GM12878 (cell line): ENCODE measurements around the gene CCDC32. TPM values are rescaled to one million over a fixed set of nuclear protein-coding genes. Genes with fewer than 3 reads are reported as not detected.

ENCODE experiments used
- ATAC-seq: fragments of 200-7000 bp; cut with Tn5 transposase; 3 replicates; pipeline ENCODE4 v1.9.1; 2020; ENCODE audit warnings: mild to moderate bottlenecking, moderate library complexity
- BruUV-seq: library from RNA; stranded (reverse); fragments of 400-500 nt; replicated peaks from 2 replicates; lab custom pipeline; 2021; lab: Mats Ljungman, UMichigan
- CTCF ChIA-PET: fragments of 300-600 bp; sonication (Branson Sonifier 250); formaldehyde crosslinking; extraction: SDS; loops from one replicate; lab custom pipeline; 2021; ENCODE audit warnings: inconsistent platforms; lab: Yijun Ruan, JAX
- POLR2A ChIA-PET: fragments of 350-600 bp; formaldehyde crosslinking; extraction: SDS; loops from one replicate; lab custom pipeline; 2021; ENCODE audit warnings: inconsistent platforms; lab: Charles Lee
- RAD21 ChIA-PET: fragments of 300-600 bp; sonication (Branson Sonifier 250); formaldehyde crosslinking; loops from one replicate; lab custom pipeline; 2023; ENCODE audit warnings: antibody characterized with exemption; ENCODE audit not compliant: unreplicated experiment; lab: Charles Lee
- SMC1A ChIA-PET: fragments of 300-600 bp; sonication (Branson Sonifier 250); formaldehyde crosslinking; loops from one replicate; lab custom pipeline; 2023; ENCODE audit not compliant: unreplicated experiment, uncharacterized antibody; lab: Charles Lee
- DNase-seq: peaks from one replicate; pipeline ENCODE4 v3.0.0-alpha.2; 2011; ENCODE audit warnings: low read depth, low spot score
- FAIRE-seq: peaks from 3 replicates; lab custom pipeline; 2011; peaks lifted over from hg19 to GRCh38; lab: Jason Lieb, UNC
- H2AFZ ChIP-seq: 2 replicates; pipeline ENCODE4 v1.6.0; 2011; ENCODE audit warnings: low read depth, low read length, control low read depth; ENCODE audit not compliant: control insufficient read depth
- H3K27ac ChIP-seq: 2 replicates; pipeline ENCODE4 v1.5.1; 2011; ENCODE audit warnings: control low read depth; ENCODE audit not compliant: control insufficient read depth, insufficient read depth
- H3K27me3 ChIP-seq, 2 experiments: replicated peaks in 1 of 2; 2 replicates each; pipeline versions ENCODE4 v1.6.0 to v1.6.1; 2011; ENCODE audit warnings: low read length in 1 of 2; ENCODE audit not compliant: control insufficient read depth in 2 of 2, insufficient read depth in 2 of 2
- H3K36me3 ChIP-seq, 2 experiments: 2 replicates each; pipeline ENCODE4 v1.5.1; 2011; ENCODE audit warnings: low read length in 1 of 2; ENCODE audit not compliant: control insufficient read depth in 2 of 2, insufficient read depth in 2 of 2
- H3K4me1 ChIP-seq: 2 replicates; pipeline ENCODE4 v1.6.1; 2011; ENCODE audit warnings: mild to moderate bottlenecking, low read length, moderate library complexity, mixed read lengths; ENCODE audit not compliant: control insufficient read depth, insufficient read depth
- H3K4me2 ChIP-seq: 2 replicates; pipeline ENCODE4 v1.6.0; 2011; ENCODE audit warnings: control low read depth; ENCODE audit not compliant: control insufficient read depth, insufficient read depth
- H3K4me3 ChIP-seq: fragments of 200-600 bp; sonication (generic); 2 replicates; pipeline ENCODE4 v1.5.1; 2016
- H3K79me2 ChIP-seq: 2 replicates; pipeline ENCODE4 v1.6.0; 2011; ENCODE audit warnings: low read length; ENCODE audit not compliant: control insufficient read depth, insufficient read depth
- H3K9ac ChIP-seq: 2 replicates; pipeline ENCODE4 v1.8.0; 2011; ENCODE audit warnings: low read length, control low read depth, mixed read lengths; ENCODE audit not compliant: control insufficient read depth, insufficient read depth
- H3K9me3 ChIP-seq: replicated peaks from 3 replicates; pipeline ENCODE4 v1.5.1; 2011; ENCODE audit warnings: mild to moderate bottlenecking, low read length; ENCODE audit not compliant: control insufficient read depth, insufficient read depth
- H4K20me1 ChIP-seq: 2 replicates; pipeline ENCODE4 v1.6.0; 2011; ENCODE audit not compliant: control insufficient read depth, insufficient read depth
- CBX5 ChIP-seq: sonication (generic); IDR thresholded peaks from 2 replicates; pipeline ENCODE4 v1.6.1; 2016; ENCODE audit warnings: low read depth, moderate library complexity, mild to moderate bottlenecking, inconsistent platforms
- ETV6 ChIP-seq, 2 experiments: fragments of 450-650 bp in 1 of 2; IDR thresholded peaks in 1 of 2; conservative IDR thresholded peaks in 1 of 2; 2 replicates each; pipeline ENCODE4 v1.6.1; 2014; ENCODE audit warnings: antibody characterized with exemption in 1 of 2, borderline replicate concordance in 1 of 2, low read depth in 1 of 2, mild to moderate bottlenecking in 1 of 2, moderate library complexity in 1 of 2
- FOS ChIP-seq: IDR thresholded peaks from 3 replicates; pipeline ENCODE4 v1.6.1; 2011; ENCODE audit warnings: borderline replicate concordance; ENCODE audit not compliant: insufficient read length; ENCODE audit errors: extremely low read depth
- HCFC1 ChIP-seq: fragments of 150-350 bp; IDR thresholded peaks from 2 replicates; pipeline ENCODE4 v1.6.1; 2014; ENCODE audit warnings: low read length
- IKZF2 ChIP-seq, 2 experiments: fragments of 450-650 bp; IDR thresholded peaks; 2 replicates each; pipeline ENCODE4 v1.6.1; 2017; ENCODE audit warnings: mild to moderate bottlenecking in 2 of 2, moderate library complexity in 2 of 2
- MXI1 ChIP-seq: fragments of 150-350 bp; IDR thresholded peaks from 2 replicates; pipeline ENCODE4 v1.6.1; 2011; ENCODE audit warnings: low read depth, mild to moderate bottlenecking, inconsistent platforms, low read length, improper control_type of control experiment
- RAD21 ChIP-seq: IDR thresholded peaks from 2 replicates; pipeline ENCODE4 v1.6.1; 2011; ENCODE audit warnings: mild to moderate bottlenecking, low read depth, low read length, moderate library complexity; ENCODE audit not compliant: insufficient read depth
- TCF12 ChIP-seq: IDR thresholded peaks from 2 replicates; pipeline ENCODE4 v1.6.1; 2011; ENCODE audit warnings: low read depth, mild to moderate bottlenecking, low read length
- WGBS: methylation state at CpG from one replicate; pipeline ENCODE4 v1.1.6; 2016; ENCODE audit warnings: low lambda C conversion rate; ENCODE audit not compliant: insufficient replicate concordance, insufficient coverage; ENCODE audit errors: missing lambda C conversion rate; 5-methylcytosine and 5-hydroxymethylcytosine counted together
- in situ Hi-C: fragments of 300-500 bp; cut with MboI; formaldehyde crosslinking; loops from 9 replicates; pipeline ENCODE4 v1.14.3; 2018; ENCODE audit warnings: mixed read lengths
- intact Hi-C: fragments of 100-400 bp; cut with micrococcal nuclease; formaldehyde crosslinking; loops from one replicate; pipeline ENCODE4 v1.14.2; 2022; ENCODE audit not compliant: unreplicated experiment
- polyA plus RNA-seq, 11 experiments: library from polyadenylated mRNA; depleted of rRNA in 4 of 11; unstranded in 6 of 11; stranded (reverse) in 5 of 11; fragments of >200 nt; fragmentation: Nextera tagmentation in 4 of 11; fragmentation: Illumina TruSeq in 1 of 11; extraction: Ambion mirVana in 4 of 11; extraction: Trizol in 1 of 11; gene quantifications; 1 replicate in 1 of 11; 2 replicates in 10 of 11; pipeline versions ENCODE4 v1.2.1 to v1.2.3, GENCODE V29; 2011 to 2016; ENCODE audit warnings: inconsistent platforms in 2 of 11, missing spikeins in 2 of 11, low read depth in 1 of 11
- total RNA-seq, 4 experiments: library from RNA; depleted of rRNA in 3 of 4; stranded (reverse); fragments of >200 nt in 3 of 4; fragmentation: Illumina TruSeq in 1 of 4; extraction: Trizol in 1 of 4; gene quantifications; 2 replicates each; pipeline versions ENCODE4 v1.2.1 to v1.2.3, GENCODE V29; 2013 to 2021

The CCDC32 gene
- total and polyA plus RNA-seq, 10 of the 15 experiments (the other 5 are each of a cell fraction or from before 2014, with no cell fraction given): 30.2 to 74.3 (median 46.5) TPM

DNA sequence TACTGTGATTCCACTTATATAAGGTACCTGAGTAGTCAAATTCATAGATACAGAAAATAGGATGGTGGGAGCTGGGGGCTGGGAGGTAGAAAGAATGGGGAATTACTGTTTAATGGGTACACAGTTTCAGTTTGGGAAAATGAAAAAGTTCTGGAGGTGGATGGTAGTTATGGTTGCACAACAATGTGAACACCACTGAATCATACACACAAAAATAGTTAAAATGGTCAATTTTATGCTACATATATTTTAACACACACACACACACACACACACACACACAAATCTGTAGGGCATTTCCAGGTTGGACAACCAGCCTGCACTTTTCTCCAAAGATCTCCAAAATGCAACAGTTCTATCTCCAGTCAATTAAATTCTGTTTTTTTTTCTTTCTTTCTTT lies 1.4 kb downstream of the CCDC32 start:
- POLR2A ChIA-PET: interaction anchor here (0.6 to 1.6 kb wide), 5 partner anchors 10 to 25 kb away, joined by 3 to 5 read pairs (median 3); no protein-coding TSS in a partner anchor
- H3K79me2 ChIP-seq: peaks cover 46% of the 10 kb centered on the region

DNA sequence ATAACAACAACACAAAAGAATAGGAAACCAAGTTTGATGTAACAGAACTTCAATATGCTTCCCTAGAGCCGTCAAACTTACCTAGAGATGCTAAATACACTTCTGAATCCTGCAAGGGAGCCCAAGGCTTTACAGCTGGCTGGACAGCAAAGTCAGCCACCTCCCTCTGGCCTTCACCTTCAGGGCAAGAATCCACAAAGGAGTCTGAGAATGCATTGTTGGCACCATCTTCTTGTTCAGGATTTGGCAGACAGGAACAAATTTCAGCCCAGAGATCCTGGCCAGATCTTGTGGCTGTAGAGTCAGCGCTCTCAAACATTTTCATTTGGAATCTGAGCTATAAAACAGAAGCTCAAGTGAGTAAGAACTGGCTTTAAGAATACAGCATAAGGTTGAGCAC lies 2.2 kb downstream of the CCDC32 start:
- no TSS peak for BruUV-seq
- no peak for TF ChIP-seq MXI1
- Histone ChIP-seq H3K4me2 (peak overlapping the region; percentile 72), H3K9me3 (no peaks in the 10 kb centered on the region; the same call in 2 of the 3 replicates), H3K79me2 (peaks cover 46% of the 10 kb centered on the region), H3K4me1 (peaks cover 17% of the 10 kb centered on the region), H3K9ac (no peak overlapping the region), H4K20me1 (no peaks in the 10 kb centered on the region), H3K27me3 (no peaks in the 10 kb centered on the region), H3K27ac (no peak overlapping the region), H3K36me3 (peaks cover 0 to 10% of the 10 kb centered on the region in 2 experiments; a peak in 1 of 4 replicates), H3K4me3 (peak overlapping the region; percentile 27; the same call in 1 of the 2 replicates), H2AFZ (no peak overlapping the region)
- WGBS: 68% methylated on average over 2 of the region's 2 CpGs
- RAD21 ChIA-PET: interaction anchor here (1.1 to 1.6 kb wide), 2 partner anchors 12 to 19 kb away, joined by 3 to 6 read pairs; no protein-coding TSS in a partner anchor
- POLR2A ChIA-PET: interaction anchor here (1.0 to 1.6 kb wide), 4 partner anchors 9 to 18 kb away, joined by 3 to 5 read pairs (median 4); no protein-coding TSS in a partner anchor
- CTCF ChIA-PET: interaction anchor here (1.2 to 1.6 kb wide), 2 partner anchors 9 to 44 kb away, joined by 5 to 7 read pairs; no protein-coding TSS in a partner anchor
- no peak for ATAC-seq
- intact Hi-C loops (no loop called here), in situ Hi-C loops (no loop called here)
- FAIRE-seq: no peak
- SMC1A ChIA-PET: interaction anchor here (0.9 to 1.8 kb wide), 3 partner anchors 9 to 21 kb away, joined by 4 to 9 read pairs (median 5); no protein-coding TSS in a partner anchor
- DNase-seq: no peak

More for the DNA sequence above, 1.4 kb downstream of the CCDC32 start:
- DNase-seq (no peak), ATAC-seq (no peak), FAIRE-seq (no peak)
- H3K9me3 ChIP-seq: no peaks in the 10 kb centered on the region; the same call in 2 of the 3 replicates
- ChIA-PET CTCF (interaction anchor here (1.6 kb wide), 1 partner anchor 44 kb away, joined by 7 read pairs; no protein-coding TSS in a partner anchor), SMC1A (interaction anchor here (1.7 to 1.8 kb wide), 2 partner anchors 13 to 22 kb away, joined by 5 to 9 read pairs; no protein-coding TSS in a partner anchor), RAD21 (interaction anchor here (1.1 to 1.6 kb wide), 2 partner anchors 13 to 20 kb away, joined by 3 to 6 read pairs; no protein-coding TSS in a partner anchor)
- no peak overlapping the region for H3K27ac ChIP-seq
- no peaks in the 10 kb centered on the region for H4K20me1 ChIP-seq
- peaks cover 18% of the 10 kb centered on the region for H3K4me1 ChIP-seq
- no peak overlapping the region for H3K9ac ChIP-seq
- BruUV-seq: no TSS peak
- H3K36me3 ChIP-seq: peaks cover 0 to 10% of the 10 kb centered on the region in 2 experiments; a peak in 1 of 4 replicates
- in situ Hi-C loops: no loop called here
- no peak for TF ChIP-seq ETV6 (conservative IDR thresholded peaks at IDR 0.05 in 1 of 2, IDR thresholded peaks at IDR 0.05 in 1 of 2; ENCODE audit: borderline replicate concordance in 1 of 2, low read depth in 1 of 2)
- TF ChIP-seq HCFC1: no peak
- TF ChIP-seq CBX5: no peak
- no peak for TF ChIP-seq FOS
- no peak for TF ChIP-seq IKZF2 (IDR thresholded peaks at IDR 0.05)
- no peak for TF ChIP-seq RAD21
- TF ChIP-seq TCF12: no peak
- no peak overlapping the region for H2AFZ ChIP-seq
- H3K4me3 ChIP-seq: 0 out of 2 replicates have a peak overlapping the region, but pooled peaks have one; percentile 20
- intact Hi-C loops: no loop called here
- H3K27me3 ChIP-seq: no peaks in the 10 kb centered on the region
- H3K4me2 ChIP-seq: peak overlapping the region; percentile 72; the same call in 1 of the 2 replicates
